Subcutaneous adipose tissue (tissue), 4 donors: Measurements from ENCODE around the gene PKMYT1. TPM values are rescaled to one million over a fixed set of nuclear protein-coding genes. Genes with fewer than 3 reads are reported as not detected.

Source experiments
- CTCF ChIP-seq: fragments of 450-650 bp; IDR thresholded peaks from one replicate; pipeline ENCODE4 v1.5.1; 2016; ENCODE audit warnings: low read depth, mild to moderate bottlenecking, control low read depth, antibody characterized with exemption, moderate library complexity
- total RNA-seq, 4 donors: library from RNA; depleted of rRNA; stranded (reverse); fragments of >200 nt; gene quantifications; one replicate each; pipeline ENCODE4 v1.1.0, GENCODE V29; 2016

Gene PKMYT1
- total RNA-seq: 1 to 10 TPM in 3 of 4 donors, not detected in 1; 1.5 to 2.0 (median 1.8) TPM

GRCh38 chr16:2980227-2981176 lies at the start of gene PKMYT1:
PKMYT1 (minus strand) TSS chr16:2980446; CDS start chr16:2979657, 789 bp downstream.
- no peak for TF ChIP-seq CTCF

GRCh38 chr16:3029491-3030221 lies 49.4 kb upstream of the PKMYT1 start:
- TF ChIP-seq CTCF: no peak

GRCh38 chr16:3028716-3029319 lies 48.6 kb upstream of the PKMYT1 start:
- no peak for TF ChIP-seq CTCF

GRCh38 chr16:3027983-3028715 lies 47.9 kb upstream of the PKMYT1 start:
- TF ChIP-seq CTCF: no peak

GRCh38 chr16:3027489-3027795 lies 47.2 kb upstream of the PKMYT1 start:
- TF ChIP-seq CTCF: no peak

GRCh38 chr16:3026609-3027488 lies 46.6 kb upstream of the PKMYT1 start:
- no peak for TF ChIP-seq CTCF
